Amniotic epithelial cell (primary cell): ENCODE results near the gene ZNF793.

Experiments
- DNase-seq: peaks from one replicate; pipeline ENCODE4 v3.0.0-alpha.2; 2010; ENCODE audit warnings: low read depth

The ZNF793 gene

GRCh38 chr19:37565370-37565669 lies 58.6 kb downstream of the ZNF793 start:
- DNase-seq, result peak; percentile 6

GRCh38 chr19:37572203-37572602 lies 65.5 kb downstream of the ZNF793 start:
- DNase-seq, result peak; percentile 74

DNA sequence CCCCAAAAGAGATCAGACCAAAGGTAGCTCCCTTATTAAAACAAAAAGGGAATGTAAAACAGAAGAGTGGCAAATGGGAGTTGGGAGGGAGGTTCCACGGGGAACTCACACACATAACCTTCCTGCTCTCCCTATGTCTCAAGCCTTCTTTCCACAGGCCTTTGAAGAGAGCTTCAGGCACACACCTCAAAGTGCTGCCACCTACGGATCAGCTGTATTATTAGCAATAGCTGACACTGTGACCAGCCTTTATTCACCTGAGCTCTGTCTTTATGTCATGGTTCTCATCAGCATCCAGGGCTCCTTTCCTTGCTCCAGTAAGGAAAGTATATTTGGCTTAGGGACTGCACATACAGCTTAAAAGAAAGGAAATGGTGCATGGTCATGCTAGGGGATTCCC lies 76.6 kb downstream of the ZNF793 start:
- no peak for DNase-seq
